T-helper 1 cell (primary cell): ENCODE measurements around the gene CREB5.
"Not testable (repeated sequence)": the region's sequence is repeated elsewhere in the genome, so short reads cannot be mapped to it uniquely, and the experiment has no call there.

Experiments used
- DNase-seq, 5 donors: peaks; one replicate each; pipeline ENCODE4 v3.0.0-alpha.2; 2012 to 2020

Gene CREB5

DNA sequence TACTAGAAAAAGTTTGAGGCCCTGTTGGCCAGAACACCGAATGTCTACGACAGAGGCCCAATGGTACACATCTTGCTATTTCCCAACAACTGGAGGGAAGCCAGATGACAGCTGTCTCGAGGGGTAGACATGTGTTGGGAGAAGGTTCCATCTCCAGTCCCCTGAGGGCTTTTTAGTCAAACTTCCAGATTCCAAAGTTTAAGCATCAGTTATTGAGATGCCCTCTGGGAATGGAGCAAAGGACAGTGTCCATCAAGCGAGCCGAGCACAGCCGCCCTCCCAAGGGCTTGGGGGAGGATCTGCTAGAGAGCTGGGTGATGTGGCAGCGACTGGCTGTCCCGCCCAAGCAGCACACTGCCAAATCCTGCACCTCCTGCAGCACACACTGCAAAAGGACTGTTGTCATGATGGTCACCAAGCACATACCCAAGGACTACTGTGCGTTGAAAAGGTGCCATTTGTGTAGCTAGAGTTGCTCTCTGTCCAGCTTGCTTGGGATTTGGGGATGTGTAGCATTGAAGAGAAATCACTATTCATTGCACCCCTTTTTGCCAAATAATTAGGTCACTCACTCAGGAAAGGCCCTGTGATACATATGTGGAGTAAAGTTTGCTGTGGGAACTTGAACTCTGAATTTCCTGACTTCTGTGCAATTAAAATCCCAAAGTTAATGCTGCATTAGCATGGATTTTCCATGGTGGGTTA, 381.2 kb downstream of the CREB5 start:
- DNase-seq: no peak

DNA sequence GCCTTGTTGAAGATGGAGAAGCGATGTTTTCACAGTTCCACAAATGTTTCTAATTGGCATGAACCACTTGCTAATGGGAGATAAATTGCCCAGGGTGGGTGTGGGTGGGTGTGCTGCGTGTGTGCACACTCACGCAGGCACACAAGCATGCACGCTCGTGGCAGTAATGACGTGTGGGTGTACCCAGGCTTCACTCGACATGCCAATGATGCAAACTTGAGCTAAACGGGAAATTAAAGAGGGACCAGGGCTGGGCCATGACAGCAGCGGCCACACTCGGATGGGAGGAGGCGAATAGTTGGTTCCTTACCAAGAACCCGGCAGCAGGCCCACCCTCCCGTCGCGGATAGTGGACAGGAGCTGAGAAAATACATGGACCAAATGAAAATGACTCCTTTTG, 386.0 kb downstream of the CREB5 start:
- DNase-seq: no peak

DNA sequence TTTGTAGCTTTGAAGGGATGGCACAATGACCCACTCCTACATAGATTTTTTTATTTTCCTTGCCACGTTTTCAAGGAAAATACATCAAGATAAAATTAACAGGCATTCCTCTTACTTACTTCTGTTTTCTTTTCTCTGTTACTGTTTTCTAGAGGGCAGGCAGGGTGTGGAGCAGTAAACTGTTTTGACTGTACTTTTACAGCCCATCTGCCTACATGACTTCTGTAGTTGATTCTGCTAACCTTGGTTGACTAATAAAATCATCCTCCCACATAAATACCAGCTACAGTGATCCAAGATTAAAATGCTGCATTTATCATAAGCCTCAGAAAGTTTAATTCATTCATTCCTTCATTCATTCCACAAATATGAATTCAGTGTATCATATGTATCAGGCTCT, 387.3 kb downstream of the CREB5 start:
- DNase-seq: no peak

DNA sequence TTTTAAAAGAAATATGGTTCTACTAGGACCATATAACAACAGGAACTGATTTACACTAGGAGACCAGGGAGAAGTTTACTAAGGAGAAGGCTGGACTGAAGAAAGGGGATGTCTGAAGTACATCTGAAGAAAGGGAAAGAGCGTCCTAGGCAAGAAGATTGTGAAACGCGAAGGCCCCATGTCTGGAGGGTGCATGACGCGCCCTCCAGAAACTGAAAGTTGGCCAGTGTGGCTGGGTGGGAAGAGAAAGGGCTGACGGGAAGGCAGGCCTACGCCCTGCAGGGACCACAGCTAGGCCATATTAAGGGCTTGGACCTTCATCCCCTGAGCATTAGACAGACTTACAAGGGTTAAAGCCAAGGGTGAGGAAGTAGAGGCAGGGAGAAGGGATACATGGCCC, 387.8 kb downstream of the CREB5 start:
- no peak for DNase-seq

DNA sequence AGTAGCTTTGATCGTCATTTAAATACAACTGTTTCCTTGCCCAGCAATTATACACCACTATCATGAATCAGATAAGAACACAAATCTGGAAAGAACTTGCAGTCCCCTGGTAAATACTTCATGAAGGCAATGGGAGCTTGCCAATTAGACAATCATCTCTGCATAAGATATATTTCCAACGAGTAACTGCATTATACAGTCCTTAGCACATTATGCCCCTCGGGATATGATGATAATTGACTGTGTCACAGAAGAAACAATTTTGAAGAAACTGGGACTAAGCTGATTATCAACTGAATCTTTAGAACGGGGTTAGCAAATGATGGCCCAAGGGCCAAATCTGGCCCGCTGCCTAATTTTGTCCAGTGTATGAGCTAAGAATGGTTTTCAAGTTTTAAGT, 390.1 kb downstream of the CREB5 start:
- no peak for DNase-seq

DNA sequence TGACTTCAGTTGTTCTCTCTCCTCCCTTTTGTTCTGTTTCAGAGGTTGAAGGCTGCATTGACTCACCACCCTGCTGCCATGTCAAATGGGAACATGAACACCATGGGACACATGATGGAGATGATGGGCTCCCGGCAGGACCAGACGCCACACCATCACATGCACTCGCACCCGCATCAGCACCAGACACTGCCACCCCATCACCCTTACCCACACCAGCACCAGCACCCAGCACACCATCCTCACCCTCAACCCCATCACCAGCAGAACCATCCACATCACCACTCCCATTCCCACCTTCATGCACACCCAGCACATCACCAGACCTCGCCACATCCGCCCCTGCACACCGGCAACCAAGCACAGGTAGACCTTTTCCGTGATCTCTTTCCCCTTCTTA, 391.8 kb downstream of the CREB5 start:
- no peak for DNase-seq

DNA sequence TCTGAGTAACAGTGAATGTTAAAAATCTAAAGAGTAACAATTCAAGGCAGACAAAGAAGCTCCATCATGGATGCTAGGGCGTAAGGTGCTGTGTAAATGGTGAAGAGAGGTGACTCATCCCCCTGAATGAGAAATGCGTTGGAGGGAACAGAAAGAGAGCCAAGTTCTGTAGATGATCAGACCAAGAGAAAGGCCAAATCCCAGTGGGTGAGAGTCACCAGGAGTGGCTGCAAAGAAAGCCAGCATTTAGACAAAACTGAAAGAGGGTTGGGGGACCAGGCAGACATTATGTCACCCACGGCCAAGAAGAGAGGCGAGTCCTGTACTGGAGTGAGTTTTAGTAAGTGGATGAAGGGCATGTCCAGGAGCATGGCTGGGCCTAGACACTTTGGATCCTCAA, 392.7 kb downstream of the CREB5 start:
- no peak for DNase-seq

DNA sequence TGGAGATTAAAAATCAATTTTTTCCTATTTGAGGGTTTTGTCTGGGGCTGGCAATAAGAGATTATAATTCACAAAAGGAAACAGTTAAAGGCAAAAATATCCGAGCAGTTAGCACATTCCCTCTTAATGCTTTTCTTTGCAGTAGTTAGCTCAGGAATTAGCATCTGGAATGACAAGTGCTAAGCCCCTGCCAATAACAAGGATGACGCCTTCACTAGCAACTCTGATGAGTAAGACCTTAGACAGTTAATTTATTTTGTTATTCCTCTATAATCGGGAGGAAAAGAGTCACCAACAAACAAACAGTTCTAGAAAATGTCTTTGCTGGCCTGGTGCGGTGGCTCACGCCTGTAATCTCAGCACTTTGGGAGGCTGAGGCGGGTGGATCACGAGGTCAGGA, 394.5 kb downstream of the CREB5 start:
- no peak for DNase-seq

DNA sequence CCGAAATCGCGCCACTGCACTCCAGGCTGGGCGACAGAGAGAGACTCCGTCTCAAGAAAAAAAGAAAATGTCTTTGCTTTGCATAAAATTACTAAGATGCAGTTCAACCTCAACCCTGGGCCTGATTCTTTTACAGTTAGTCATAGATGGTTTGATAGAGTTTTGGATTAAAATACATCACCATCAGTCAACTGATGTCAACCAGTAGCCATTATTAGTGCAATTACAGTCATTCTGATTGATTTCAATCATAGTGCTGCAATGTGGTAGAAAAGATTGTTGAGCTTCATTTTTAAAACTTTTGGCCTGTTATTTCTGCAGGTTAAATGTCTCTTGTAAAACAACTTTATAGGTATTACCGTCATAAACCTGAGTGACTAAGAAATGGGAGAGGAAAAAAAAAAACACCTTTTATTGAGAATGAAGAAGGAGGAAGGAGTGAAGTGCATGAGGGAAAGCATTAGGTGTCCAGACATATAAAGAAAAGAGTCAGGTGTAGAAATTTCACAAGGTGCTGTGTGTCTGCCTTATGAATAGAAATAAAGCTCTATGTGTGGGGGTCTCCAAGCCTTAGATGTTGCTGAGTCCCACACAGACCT, 395.2 kb downstream of the CREB5 start:
- no peak for DNase-seq

DNA sequence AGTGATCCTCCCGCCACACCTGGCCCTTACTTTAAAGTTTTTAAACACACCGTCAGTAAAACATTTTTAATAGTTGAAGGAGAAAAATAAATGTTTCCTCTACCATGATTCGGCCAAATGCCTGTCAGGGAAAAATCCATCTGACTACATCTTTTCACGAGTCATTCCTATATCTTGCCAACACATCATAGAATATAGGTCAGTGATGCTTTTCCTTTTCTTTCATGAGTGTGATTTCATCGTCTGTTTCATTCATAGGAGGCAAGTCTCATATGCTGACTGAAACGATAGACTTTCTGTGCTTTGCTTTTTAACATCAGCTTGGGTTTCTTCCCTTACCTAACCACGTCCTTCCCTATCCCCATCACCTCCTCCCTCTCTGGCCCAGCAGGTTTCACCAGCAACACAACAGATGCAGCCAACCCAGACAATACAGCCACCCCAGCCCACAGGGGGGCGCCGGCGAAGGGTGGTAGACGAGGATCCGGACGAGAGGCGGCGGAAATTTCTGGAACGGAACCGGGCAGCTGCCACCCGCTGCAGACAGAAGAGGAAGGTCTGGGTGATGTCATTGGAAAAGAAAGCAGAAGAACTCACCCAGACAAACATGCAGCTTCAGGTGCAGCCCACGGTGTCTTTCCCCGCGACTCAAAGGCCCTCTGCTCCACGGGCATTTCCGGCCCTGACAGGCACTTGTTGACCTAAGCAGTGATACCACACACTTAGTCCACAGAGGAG, 396.6 kb downstream of the CREB5 start:
- no peak for DNase-seq

DNA sequence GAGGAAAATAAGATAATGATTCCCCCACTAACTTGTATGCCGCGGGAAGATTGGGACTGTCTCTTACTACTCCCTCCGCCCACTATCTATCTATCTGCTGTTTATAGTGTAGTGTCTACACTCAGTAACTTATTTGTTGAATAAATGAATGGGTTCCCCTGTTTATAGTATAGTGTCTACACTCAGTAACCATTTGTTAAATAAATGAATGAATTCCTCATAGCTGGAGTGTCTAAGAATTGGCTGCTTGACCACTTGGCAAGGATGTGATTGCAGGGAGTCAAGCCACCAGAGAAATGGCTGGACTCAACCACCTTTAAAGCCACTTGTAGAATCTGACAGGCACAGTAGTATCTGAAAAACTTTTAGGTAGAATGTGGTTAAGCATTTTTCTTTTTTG, 398.7 kb downstream of the CREB5 start:
- no peak for DNase-seq

DNA sequence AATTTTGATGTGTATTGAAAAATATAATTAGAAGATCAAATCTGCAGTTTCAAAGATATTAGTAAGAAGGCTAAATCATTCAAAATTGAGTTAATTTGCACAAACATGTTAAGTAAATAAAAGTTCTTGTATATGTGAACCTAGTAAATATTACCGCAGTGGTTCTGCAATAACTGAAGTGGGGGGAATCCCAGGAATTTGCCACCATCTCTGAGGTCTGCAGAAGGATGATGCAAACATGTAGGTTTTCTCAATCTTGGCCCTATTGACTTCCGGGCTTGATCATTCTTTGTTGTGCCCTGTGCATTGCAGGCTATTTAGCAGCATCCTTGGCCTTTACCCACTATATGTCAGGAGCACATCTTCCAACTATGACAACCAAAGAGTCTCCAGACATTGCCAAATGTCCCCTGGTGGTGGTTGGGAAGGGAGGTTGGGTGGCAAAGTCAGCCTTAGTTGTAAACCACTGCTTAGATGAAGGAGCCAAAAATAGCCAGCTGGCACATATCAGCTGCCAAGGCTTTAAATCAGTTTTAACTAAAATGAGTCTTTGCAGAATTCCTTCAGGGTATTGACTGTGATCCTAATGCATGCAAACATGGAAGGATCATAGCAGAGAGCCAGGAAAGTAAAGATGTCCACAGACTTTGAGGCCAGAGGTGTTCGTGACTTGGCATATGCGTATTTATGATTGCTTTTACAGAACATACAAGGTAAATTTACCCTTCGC, 399.5 kb downstream of the CREB5 start:
- DNase-seq: no peak

DNA sequence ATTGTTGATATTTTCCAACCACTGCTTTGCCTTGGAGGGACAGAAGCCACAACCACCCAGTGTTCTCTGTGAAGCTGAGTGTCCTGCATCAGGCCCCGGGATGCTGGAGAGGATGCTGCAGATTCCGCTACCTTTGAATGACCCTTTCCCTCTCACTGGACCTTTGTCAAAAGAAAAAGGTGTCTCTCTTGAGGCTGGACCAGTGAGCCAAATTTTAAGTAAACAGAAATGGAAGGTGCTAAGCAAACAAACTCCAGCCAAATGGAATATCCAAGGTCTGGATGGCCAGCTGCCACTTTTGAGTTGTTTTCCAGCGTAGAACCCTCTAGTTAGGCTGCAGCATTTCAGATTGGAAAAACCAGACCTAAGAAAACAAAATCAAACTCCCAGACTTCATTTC, 400.3 kb downstream of the CREB5 start:
- no peak for DNase-seq

DNA sequence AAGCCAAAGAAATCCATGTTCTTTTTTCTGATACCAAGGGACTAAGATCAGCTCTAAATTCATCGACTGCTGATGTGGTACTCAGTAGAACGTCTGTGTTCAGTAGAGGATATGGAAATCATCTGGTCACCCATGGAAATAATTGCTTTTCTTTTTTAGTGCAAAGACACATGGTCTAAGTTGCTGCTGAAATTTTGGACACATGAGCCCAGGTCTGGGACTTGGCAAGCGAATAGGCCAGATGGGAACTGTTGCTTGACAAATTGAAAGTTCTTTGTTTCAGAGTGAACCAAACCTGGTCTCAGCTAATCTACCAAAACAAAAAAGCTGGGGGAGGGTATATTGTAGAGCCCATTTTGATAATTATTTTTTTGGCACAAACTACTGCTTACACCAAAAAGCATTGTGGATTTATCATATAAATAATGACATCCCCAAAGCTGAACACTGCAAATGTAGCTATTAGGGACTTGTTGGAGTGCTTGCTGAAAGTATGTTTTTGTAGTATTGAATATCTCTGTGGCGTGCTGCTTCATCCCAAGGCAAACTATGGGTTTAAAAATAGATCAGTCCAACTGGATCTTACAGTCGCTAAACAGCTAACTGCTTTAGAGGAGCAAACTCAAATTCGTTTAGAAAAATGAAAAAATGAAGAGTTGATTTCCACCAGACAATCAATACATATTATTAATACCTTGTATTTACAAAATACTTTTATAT, 401.1 kb downstream of the CREB5 start:
- no peak for DNase-seq

DNA sequence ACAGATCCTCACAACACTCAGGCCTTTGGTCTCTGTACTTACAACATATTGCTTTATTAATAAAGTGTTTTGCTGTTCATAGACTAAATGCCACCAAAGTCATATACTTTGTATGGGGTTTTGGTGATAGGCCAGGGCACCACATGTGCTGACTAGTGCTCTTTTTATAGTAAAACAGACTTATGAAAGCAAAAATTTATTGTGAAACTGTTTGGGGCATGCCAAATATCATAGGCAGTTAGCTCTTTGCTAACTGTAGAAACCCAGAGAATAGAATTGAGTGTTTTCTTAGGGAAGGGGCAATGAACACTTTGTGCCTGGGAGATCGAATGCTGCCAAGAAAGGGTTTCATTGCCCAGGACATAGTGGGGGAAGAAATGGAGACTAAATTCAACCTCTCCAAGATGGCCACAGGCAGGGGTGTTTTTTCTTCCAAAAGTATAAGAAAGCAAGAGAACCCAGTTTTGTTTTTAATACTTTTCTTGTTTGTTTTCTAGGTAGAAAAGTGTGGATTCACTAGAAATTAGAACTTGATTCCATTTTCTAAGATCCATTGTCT, 403.1 kb downstream of the CREB5 start:
- DNase-seq: no peak

DNA sequence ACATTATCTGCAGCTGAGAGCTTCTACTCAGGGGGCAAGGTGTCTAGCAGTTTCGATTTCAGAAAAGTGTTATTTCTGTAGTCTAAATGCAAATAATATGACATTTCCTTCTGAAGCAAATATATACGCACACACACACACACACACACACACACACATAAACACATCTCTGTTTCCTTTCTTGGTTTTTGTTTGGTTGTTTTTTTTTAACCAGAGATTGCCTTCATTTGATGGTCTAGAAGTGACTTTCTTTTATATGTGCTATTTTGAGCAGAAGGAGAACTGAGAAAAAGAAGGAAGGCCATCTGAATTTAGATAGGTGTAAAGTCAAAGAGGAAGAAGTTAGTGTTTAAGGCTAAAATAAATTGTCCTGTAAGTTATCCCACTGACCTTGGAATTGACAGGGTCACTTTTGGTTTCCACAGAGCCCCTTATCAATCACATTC, 403.6 kb downstream of the CREB5 start:
- no peak for DNase-seq

DNA sequence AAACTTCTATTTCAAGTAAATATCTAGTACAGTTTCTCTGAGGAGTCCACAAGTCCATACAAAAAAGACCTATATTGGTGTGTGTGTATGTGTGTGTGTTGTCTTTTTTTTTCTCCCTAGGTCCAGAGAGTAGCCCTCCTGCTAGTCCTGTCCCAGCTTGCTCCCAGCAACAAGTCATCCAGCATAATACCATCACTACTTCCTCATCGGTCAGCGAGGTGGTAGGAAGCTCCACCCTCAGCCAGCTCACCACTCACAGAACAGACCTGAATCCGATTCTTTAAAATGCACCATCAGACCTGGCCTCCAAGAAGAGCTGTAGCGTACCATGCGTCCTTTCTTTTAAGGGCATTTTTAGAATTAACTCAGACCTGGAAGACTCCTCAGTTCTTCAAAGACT, 406.7 kb downstream of the CREB5 start:
- DNase-seq: no peak

DNA sequence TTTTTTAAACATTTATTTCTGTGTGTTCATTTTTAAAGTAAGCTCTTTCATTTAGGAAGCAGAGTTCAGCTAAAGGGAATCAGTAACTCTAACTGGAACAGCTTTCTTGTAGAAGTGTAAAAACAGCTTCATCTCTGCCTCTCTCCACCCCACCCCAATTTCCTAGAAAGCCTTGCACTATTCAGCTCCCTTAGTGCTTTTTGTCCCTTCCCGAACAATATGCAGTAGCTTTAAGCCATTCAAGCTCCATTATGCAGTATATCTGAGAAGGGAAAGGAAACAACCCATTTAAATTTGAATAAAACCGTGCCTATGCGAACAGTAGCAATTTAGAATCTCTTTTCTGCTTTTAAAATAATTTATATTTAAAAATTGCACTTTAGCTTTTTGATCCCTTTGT, 411.3 kb downstream of the CREB5 start:
- DNase-seq: no peak

DNA sequence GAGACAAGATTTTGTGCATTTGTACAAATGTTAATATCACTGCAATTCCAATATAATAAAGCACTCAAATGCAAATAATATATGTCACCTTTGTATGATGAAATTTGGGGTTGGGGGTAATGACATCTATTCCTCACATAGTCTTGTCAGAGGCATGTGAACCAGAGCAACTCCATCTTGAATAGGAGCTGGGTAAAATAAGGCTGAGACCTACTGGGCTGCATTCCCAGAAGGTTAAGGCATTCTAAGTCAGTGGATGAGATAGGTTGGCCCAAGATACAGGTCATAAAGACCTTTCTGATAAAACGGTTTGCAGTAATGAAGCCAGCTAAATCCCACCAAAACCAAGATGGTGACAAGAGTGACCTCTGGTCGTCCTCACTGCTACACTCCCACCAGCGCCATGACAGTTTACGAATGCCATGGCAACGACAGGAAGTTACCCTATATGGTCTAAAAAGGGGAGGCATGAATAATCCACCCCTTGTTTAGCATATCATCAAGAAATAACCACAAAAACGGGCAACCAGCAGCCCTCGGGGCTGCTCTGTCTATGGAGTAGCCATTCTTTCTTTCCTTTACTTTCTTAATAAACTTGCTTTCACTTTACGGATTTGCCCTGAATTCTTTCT, 413.6 kb downstream of the CREB5 start:
- not testable (repeated sequence) for DNase-seq

DNA sequence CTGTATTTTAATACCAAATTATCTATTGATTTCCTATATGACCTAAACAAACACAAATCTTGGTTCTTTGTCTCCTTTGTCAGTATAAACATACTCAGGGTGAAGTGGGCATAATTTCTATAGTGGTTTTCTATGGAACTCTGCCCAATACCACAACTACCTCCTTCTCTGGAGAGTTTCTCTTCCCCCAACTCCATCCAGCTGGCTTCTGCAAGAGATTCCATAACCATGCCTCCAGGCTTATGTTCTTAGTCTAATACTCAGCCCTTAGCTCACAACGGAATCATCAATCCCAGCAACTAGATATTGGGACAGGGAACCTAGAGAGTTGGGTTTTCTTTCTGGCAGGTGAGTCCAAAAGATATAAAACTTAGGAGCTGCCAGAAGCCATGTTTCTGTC, 418.5 kb downstream of the CREB5 start:
- no peak for DNase-seq

DNA sequence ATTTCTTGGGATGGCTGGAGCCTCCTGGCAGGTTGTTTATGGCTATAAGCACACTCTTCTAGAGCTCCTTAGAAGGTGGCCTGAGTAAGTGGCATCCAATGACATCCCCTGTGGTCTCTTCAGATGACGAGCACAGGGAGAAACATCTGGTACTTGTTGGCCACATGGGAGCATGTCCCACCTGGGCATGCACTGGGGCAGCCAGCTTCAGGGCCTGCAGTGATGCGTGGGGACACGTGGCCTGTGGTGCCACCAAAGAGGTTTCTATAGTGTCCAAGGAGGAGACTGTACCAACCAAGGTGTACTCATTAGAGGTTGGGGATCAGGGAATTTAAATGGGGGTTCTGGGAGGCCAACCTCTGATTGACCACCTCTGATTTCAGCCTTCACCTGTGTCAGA, 420.4 kb downstream of the CREB5 start:
- no peak for DNase-seq

DNA sequence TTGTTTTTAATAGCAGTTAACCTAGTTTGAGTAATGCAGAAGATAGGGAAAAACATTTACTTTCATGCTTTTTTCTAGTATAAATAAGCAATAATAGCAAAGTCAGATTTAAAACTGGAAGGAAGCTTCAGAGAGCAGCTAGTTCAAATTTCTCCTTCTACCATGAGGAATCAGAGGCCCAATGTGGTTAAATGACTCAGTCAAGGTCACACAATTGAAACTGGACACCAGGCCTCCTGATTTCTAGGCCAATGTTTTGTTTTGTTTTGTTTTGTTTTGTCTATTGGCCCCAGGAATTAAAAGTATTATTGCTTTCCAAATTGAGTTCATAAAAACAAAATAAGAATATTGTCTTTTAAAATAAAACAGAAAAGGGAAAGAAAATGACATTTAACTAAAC, 423.5 kb downstream of the CREB5 start:
- DNase-seq: no peak
